Neural cell (in vitro differentiated cells): ENCODE data around the gene IL21R. TPM values are rescaled to one million over a fixed set of nuclear protein-coding genes. Genes with fewer than 3 reads are reported as not detected.

Experiments
- H2AFZ ChIP-seq: fragments of 200-600, 300-800 bp; sonication (generic), shearing (Covaris generic); 2 replicates; pipeline ENCODE4 v1.6.0; 2014; ENCODE audit warnings: low read depth, mild to moderate bottlenecking, antibody characterized with exemption, low read length, moderate library complexity
- H3F3A ChIP-seq: fragments of 200-600 bp; shearing (Covaris generic); 2 replicates; pipeline ENCODE4 v1.6.1; 2016; ENCODE audit warnings: mild to moderate bottlenecking, moderate library complexity, mixed read lengths, antibody characterized with exemption, low read length; ENCODE audit not compliant: insufficient read depth, poor library complexity, severe bottlenecking
- H3K27ac ChIP-seq: fragments of 200-600, 300-800 bp; sonication (generic), shearing (Covaris generic); 2 replicates; pipeline ENCODE4 v1.5.1; 2014; ENCODE audit warnings: mild to moderate bottlenecking, low read length, moderate library complexity
- H3K27me3 ChIP-seq: fragments of 300-800, 200-600 bp; sonication (generic), shearing (Covaris generic); 2 replicates; pipeline ENCODE4 v1.6.0; 2014; ENCODE audit warnings: mild to moderate bottlenecking, low read depth, low read length, moderate library complexity; ENCODE audit not compliant: insufficient read depth
- H3K36me3 ChIP-seq: fragments of 300-800, 200-600 bp; sonication (generic), shearing (Covaris generic); 2 replicates; pipeline ENCODE4 v1.5.1; 2014; ENCODE audit warnings: mild to moderate bottlenecking, antibody characterized with exemption, low read length, moderate library complexity; ENCODE audit not compliant: insufficient read depth
- H3K4me2 ChIP-seq: fragments of 300-800, 200-600 bp; sonication (generic), shearing (Covaris generic); 2 replicates; pipeline ENCODE4 v1.6.0; 2014; ENCODE audit warnings: mild to moderate bottlenecking, low read length
- H3K4me3 ChIP-seq: fragments of 300-800, 200-600 bp; sonication (generic), shearing (Covaris generic); 2 replicates; pipeline ENCODE4 v1.5.1; 2014; ENCODE audit warnings: mild to moderate bottlenecking, low read length, moderate library complexity
- H3K79me2 ChIP-seq: fragments of 200-600 bp; shearing (Covaris generic); replicated peaks from 2 replicates; pipeline ENCODE4 v1.6.0; 2014; ENCODE audit warnings: mild to moderate bottlenecking, low read length, moderate library complexity; ENCODE audit not compliant: insufficient read depth
- H3K9ac ChIP-seq: fragments of 300-800, 200-600 bp; sonication (generic), shearing (Covaris generic); 2 replicates; pipeline ENCODE4 v1.6.1; 2016; ENCODE audit warnings: mild to moderate bottlenecking, low read length, mixed read lengths
- H3K9me2 ChIP-seq: fragments of 200-600 bp; shearing (Covaris generic); 2 replicates; pipeline ENCODE4 v1.6.1; 2016; ENCODE audit warnings: mild to moderate bottlenecking, low read length, mixed read lengths; ENCODE audit not compliant: insufficient read depth
- H3K9me3 ChIP-seq: fragments of 200-600, 300-800 bp; sonication (generic), shearing (Covaris generic); 2 replicates; pipeline ENCODE4 v1.6.1; 2016; ENCODE audit warnings: mild to moderate bottlenecking, mixed run types, low read length, moderate library complexity, mixed read lengths
- H4K20me1 ChIP-seq: fragments of 200-600 bp; shearing (Covaris generic); 2 replicates; pipeline ENCODE4 v1.6.1; 2016; ENCODE audit warnings: mild to moderate bottlenecking, mixed run types; ENCODE audit not compliant: insufficient read depth
- CTCF ChIP-seq: fragments of 450-650 bp; IDR thresholded peaks from 2 replicates; pipeline ENCODE4 v1.5.1; 2014; ENCODE audit warnings: antibody characterized with exemption, mild to moderate bottlenecking, moderate library complexity; ENCODE audit not compliant: poor library complexity, severe bottlenecking
- EP300 ChIP-seq: fragments of 450-650 bp; conservative IDR thresholded peaks from 2 replicates; pipeline ENCODE4 v1.6.1; 2014; ENCODE audit warnings: antibody characterized with exemption, mild to moderate bottlenecking, moderate library complexity; ENCODE audit not compliant: poor library complexity, severe bottlenecking
- EZH2 ChIP-seq: fragments of 200-600, 300-800 bp; shearing (Covaris generic), sonication (generic); IDR thresholded peaks from 2 replicates; pipeline ENCODE4 v1.6.1; 2014; ENCODE audit warnings: antibody characterized with exemption, low read length, borderline replicate concordance, mild to moderate bottlenecking; ENCODE audit not compliant: insufficient read depth, poor library complexity, severe bottlenecking
- MXI1 ChIP-seq: fragments of 450-650 bp; conservative IDR thresholded peaks from 2 replicates; pipeline ENCODE4 v1.6.1; 2014; ENCODE audit warnings: antibody characterized with exemption, mild to moderate bottlenecking; ENCODE audit not compliant: poor library complexity, severe bottlenecking
- POLR2AphosphoS5 ChIP-seq: IDR thresholded peaks from 2 replicates; pipeline ENCODE4 v1.6.1; 2012
- RAD21 ChIP-seq: fragments of 450-650 bp; conservative IDR thresholded peaks from 2 replicates; pipeline ENCODE4 v1.6.1; 2014; ENCODE audit warnings: antibody characterized with exemption, mild to moderate bottlenecking, moderate library complexity
- REST ChIP-seq: IDR thresholded peaks from 2 replicates; pipeline ENCODE4 v1.6.1; 2012; ENCODE audit warnings: borderline replicate concordance
- SMC3 ChIP-seq: fragments of 450-650 bp; conservative IDR thresholded peaks from 2 replicates; pipeline ENCODE4 v1.6.1; 2014; ENCODE audit warnings: antibody characterized with exemption, mild to moderate bottlenecking, moderate library complexity; ENCODE audit not compliant: poor library complexity
- TAF1 ChIP-seq: IDR thresholded peaks from 2 replicates; pipeline ENCODE4 v1.6.1; 2012; ENCODE audit warnings: low read depth
- polyA plus RNA-seq: library from polyadenylated mRNA; depleted of rRNA; stranded (reverse); fragments of >200 nt; gene quantifications from 2 replicates; pipeline ENCODE4 v1.2.3, GENCODE V29; 2014

Gene IL21R
- polyA plus RNA-seq, 1 donor from 2014 or later = not detected

GRCh38 chr16:27355610-27356009, 46.4 kb upstream of the IL21R start:
- Histone ChIP-seq H4K20me1 (no peaks in the 10 kb centered on the region), H3K79me2 (no peaks in the 10 kb centered on the region), H3K4me2 (no peak overlapping the region), H3K9me2 (no peaks in the 10 kb centered on the region), H3K27ac (no peak overlapping the region), H3K9ac (no peak overlapping the region), H3F3A (no peaks in the 10 kb centered on the region), H3K9me3 (no peaks in the 10 kb centered on the region), H3K36me3 (no peaks in the 10 kb centered on the region), H2AFZ (no peak overlapping the region), H3K27me3 (no peaks in the 10 kb centered on the region), H3K4me3 (no peak overlapping the region)
- TF ChIP-seq POLR2AphosphoS5 (no peak), SMC3 (no peak), RAD21 (no peak), EZH2 (no peak), REST (no peak)

GRCh38 chr16:27356794-27357193, 45.2 kb upstream of the IL21R start:
- Histone ChIP-seq H3K79me2 (no peaks in the 10 kb centered on the region), H4K20me1 (no peaks in the 10 kb centered on the region), H3K4me3 (no peak overlapping the region), H3K9ac (no peak overlapping the region), H3K27ac (no peak overlapping the region), H3K9me2 (no peaks in the 10 kb centered on the region), H3F3A (no peaks in the 10 kb centered on the region), H3K27me3 (no peaks in the 10 kb centered on the region), H3K9me3 (no peaks in the 10 kb centered on the region), H3K4me2 (no peak overlapping the region), H2AFZ (no peak overlapping the region), H3K36me3 (no peaks in the 10 kb centered on the region)
- no peak for TF ChIP-seq RAD21
- no peak for TF ChIP-seq EZH2
- no peak for TF ChIP-seq POLR2AphosphoS5
- no peak for TF ChIP-seq MXI1
- TF ChIP-seq REST = no peak
- no peak for TF ChIP-seq CTCF
- no peak for TF ChIP-seq EP300
- TF ChIP-seq TAF1 = no peak
- TF ChIP-seq SMC3 = no peak
